Measurements from ENCODE around the gene IDUA. TPM values are rescaled to one million over a fixed set of nuclear protein-coding genes. Genes with fewer than 3 reads are reported as not detected.
"Not testable (repeated sequence)": the region's sequence is repeated elsewhere in the genome, so short reads cannot be mapped to it uniquely, and the experiment has no call there.

IDUA gene
- total RNA-seq, 4 donors from 2014 or later, result 15.5 to 32.2 (median 16.9) TPM

DNA sequence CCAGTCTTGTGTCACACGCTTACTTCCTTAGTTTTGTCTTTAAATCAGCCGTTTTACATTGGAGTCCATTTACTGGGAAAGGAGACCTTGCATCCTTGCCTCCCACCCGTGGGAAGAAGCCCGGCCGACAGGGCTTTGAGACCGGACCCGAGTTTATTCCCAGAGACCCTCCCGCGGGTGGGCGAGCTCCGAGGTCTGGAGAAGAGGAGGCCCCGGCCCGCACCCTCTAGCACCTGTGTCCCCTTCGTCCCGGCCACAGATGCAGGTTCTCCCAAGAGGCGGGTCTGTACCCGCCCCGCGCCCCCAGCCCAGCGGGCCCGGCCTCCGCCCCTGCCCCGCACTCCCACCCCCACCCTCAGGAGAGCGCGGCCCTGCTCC is 10.1 kb downstream of the IDUA start:
- TF ChIP-seq, protein P1, sequence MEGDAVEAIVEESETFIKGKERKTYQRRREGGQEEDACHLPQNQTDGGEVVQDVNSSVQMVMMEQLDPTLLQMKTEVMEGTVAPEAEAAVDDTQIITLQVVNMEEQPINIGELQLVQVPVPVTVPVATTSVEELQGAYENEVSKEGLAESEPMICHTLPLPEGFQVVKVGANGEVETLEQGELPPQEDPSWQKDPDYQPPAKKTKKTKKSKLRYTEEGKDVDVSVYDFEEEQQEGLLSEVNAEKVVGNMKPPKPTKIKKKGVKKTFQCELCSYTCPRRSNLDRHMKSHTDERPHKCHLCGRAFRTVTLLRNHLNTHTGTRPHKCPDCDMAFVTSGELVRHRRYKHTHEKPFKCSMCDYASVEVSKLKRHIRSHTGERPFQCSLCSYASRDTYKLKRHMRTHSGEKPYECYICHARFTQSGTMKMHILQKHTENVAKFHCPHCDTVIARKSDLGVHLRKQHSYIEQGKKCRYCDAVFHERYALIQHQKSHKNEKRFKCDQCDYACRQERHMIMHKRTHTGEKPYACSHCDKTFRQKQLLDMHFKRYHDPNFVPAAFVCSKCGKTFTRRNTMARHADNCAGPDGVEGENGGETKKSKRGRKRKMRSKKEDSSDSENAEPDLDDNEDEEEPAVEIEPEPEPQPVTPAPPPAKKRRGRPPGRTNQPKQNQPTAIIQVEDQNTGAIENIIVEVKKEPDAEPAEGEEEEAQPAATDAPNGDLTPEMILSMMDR (IDR thresholded peaks at IDR 0.05), result no peak
- ATAC-seq (ENCODE audit: low FRiP score), result no peak
- no peak for DNase-seq (ENCODE audit: low spot score)

DNA sequence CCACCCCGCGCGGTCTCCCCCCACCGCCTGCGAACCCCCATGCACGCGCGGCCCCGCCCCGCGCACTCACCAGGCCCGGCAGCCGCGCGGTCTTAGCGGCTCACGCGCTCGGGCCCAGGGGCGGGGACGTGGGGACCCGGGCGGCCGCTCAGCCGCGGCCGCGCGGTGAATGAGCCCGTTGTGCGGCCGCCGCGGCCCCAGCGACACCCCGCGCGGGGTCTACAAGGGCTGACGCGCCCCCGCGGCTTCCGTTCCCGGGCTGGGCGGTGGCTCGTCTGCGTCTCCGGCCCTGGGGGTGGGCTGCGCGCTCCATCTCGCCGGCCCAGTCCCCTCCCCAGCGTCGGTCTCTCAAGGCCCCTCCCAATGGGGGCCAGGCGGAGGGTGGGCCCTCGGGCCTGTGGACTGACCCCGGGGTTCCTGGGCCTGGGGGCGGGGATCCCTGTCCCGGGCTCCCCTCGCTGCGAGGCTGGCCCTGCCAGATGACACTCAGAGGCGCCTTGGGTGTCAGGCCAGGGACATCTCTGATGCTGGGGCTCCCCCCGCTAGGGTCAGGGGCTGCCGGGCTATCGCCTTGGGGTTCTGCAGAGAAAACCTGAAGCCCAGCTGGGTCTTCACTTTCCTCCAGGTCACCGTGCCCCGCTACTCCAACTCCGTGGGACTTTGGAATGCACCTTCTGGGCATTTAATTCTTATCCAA is 10.7 kb downstream of the IDUA start:
- DNase-seq (ENCODE audit: low spot score) (no peak), ATAC-seq (ENCODE audit: low FRiP score) (peak; percentile 42)
- TF ChIP-seq, protein P1 (IDR thresholded peaks at IDR 0.05), result no peak

DNA sequence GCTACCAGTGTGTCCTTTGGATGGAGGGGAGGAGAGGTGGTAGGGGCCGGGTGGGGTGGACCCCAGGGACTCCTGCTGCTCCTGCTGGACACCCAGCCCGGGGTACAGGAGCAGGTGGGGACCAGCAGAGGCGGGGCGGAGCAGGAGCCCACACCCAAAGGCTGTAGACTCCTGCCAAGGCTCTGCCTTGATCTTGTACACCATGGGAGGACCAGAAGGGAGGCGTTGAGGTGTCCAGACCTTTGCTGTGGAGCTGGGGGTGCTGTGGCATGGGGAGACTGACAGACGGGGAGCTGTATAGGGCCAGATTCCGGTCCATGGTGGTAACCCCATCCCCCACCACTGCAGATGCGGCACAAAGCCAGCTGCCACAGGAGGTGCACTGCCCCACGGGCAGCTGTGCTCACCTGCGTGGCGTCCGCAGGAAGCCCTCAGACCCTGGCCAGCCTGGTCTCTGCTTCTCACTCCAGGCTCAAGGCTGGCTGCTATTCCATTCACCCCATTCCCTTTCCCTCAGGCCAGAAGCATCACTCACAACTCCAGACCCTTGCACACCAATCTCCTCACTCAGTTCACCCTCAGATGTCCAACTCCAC is 11.3 kb downstream of the IDUA start:
- TF ChIP-seq, protein P1 (IDR thresholded peaks at IDR 0.05), result no peak
- DNase-seq (ENCODE audit: low spot score), result no peak
- no peak for ATAC-seq (ENCODE audit: low FRiP score)

DNA sequence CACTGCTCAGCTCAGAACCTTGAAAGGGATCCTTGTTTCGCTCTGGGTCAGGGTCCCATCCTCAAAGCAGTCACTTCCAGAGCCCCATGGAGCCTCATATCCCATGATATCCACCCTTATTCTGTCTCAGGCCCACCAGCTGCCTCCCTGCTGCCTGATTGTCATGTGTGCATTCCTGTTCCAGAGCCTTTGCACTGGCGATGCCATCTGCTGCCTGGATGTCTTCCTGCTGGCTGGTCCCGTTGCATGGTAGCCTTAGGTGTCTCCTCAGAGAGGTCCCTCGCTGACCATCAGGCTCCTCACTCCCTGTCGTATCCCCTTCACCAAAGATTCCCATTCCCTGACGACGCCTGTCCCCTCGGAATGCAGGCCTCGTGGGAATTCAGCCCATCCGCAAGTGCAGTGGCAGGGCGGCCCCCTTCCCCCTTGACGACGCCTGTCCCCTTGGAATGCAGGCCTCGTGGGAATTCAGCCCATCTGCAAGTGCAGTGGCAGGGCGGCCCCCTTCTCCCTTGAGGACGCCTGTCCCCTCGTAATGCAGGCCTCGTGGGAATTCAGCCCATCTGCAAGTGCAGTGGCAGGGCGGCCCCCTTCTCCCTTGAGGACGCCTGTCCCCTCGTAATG is 12.5 kb downstream of the IDUA start:
- not testable (repeated sequence) for ATAC-seq (ENCODE audit: low FRiP score); DNase-seq (ENCODE audit: low spot score)

DNA sequence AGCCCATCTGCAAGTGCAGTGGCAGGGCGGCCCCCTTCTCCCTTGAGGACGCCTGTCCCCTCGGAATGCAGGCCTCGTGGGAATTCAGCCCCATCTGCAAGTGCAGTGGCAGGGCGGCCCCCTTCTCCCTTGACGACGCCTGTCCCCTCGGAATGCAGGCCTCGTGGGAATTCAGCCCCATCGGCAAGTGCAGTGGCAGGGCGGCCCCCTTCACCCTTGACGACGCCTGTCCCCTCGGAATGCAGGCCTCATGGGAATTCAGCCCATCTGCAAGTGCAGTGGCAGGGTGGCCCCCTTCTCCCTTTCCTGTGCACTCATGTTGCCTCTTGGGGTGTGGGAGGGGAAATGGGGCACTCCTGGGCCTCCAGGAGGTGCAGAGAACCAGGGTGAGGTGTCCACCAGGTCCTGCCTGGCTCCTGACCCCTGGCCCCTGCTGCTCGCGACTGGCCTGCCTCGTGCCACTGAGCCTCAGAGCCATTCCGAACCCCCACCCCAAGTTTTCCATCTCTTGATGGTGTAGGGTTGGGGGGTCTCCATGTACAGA is 13.1 kb downstream of the IDUA start:
- DNase-seq (ENCODE audit: low spot score) (no peak), ATAC-seq (ENCODE audit: low FRiP score) (no peak)
- TF ChIP-seq, protein P1 (IDR thresholded peaks at IDR 0.05), result no peak

DNA sequence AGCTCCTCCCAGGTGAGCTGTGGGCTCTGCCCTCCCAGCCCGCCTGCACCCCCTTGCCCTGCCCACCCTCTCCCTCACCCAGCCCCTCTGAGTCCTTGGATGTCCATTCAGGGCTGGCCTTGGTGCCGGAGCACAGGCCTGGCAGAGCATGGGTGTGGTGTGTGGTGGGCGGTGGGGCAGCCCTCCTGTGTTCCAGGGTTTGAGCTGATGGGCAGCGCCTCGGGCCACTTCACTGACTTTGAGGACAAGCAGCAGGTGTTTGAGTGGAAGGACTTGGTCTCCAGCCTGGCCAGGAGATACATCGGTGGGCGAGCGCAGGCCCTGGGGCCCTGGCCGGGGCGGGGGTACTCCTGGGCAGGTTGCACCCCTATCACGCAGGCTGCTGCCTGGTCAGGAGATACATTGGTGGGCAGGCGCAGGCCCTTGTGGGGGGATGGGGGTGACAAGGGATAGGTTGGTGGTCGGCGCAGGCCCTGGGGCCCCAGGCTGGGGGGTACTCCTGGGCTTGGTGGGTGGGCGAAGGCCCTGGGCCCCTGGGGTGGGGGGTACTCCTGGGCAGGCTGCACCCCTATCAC is 13.9 kb downstream of the IDUA start:
- TF ChIP-seq, protein P1 (IDR thresholded peaks at IDR 0.05), result no peak
- DNase-seq (ENCODE audit: low spot score) (no peak), ATAC-seq (ENCODE audit: low FRiP score) (no peak)

DNA sequence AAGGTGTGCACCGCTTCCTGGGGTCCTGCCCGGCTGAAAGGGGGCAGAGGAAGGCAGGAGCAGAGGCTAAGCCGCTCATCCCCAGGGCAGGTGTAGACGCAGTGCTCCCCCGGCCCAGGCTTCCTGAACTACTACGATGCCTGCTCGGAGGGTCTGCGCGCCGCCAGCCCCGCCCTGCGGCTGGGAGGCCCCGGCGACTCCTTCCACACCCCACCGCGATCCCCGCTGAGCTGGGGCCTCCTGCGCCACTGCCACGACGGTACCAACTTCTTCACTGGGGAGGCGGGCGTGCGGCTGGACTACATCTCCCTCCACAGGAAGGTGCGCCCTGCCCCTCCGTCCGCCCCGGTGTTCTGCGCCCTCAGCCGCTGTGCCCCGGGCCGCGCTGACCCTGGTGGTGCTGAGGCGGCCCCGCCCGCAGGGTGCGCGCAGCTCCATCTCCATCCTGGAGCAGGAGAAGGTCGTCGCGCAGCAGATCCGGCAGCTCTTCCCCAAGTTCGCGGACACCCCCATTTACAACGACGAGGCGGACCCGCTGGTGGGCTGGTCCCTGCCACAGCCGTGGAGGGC is 14.8 kb downstream of the IDUA start:
- DNase-seq (ENCODE audit: low spot score), result no peak
- TF ChIP-seq, protein P1 (IDR thresholded peaks at IDR 0.05), result no peak

More for the DNA sequence above, 14.8 kb downstream of the IDUA start:
- no peak for ATAC-seq (ENCODE audit: low FRiP score)
